ENCODE data around the gene HEATR5A. TPM values are rescaled to one million over a fixed set of nuclear protein-coding genes. Genes with fewer than 3 reads are reported as not detected.

HEATR5A gene
- total and polyA plus RNA-seq, 9 of the 15 experiments (the other 6 are each of a cell fraction or from before 2014, with no cell fraction given), result 8.0 to 50.9 (median 23.0) TPM

- no peak for TF ChIP-seq DDX20 (tag; IDR thresholded peaks at IDR 0.05; ENCODE audit: low read depth)
- TF ChIP-seq BRF1 (IDR thresholded peaks at IDR 0.05; ENCODE audit: borderline replicate concordance, extremely low read depth, insufficient read length), result no peak
- TF ChIP-seq, protein P1, sequence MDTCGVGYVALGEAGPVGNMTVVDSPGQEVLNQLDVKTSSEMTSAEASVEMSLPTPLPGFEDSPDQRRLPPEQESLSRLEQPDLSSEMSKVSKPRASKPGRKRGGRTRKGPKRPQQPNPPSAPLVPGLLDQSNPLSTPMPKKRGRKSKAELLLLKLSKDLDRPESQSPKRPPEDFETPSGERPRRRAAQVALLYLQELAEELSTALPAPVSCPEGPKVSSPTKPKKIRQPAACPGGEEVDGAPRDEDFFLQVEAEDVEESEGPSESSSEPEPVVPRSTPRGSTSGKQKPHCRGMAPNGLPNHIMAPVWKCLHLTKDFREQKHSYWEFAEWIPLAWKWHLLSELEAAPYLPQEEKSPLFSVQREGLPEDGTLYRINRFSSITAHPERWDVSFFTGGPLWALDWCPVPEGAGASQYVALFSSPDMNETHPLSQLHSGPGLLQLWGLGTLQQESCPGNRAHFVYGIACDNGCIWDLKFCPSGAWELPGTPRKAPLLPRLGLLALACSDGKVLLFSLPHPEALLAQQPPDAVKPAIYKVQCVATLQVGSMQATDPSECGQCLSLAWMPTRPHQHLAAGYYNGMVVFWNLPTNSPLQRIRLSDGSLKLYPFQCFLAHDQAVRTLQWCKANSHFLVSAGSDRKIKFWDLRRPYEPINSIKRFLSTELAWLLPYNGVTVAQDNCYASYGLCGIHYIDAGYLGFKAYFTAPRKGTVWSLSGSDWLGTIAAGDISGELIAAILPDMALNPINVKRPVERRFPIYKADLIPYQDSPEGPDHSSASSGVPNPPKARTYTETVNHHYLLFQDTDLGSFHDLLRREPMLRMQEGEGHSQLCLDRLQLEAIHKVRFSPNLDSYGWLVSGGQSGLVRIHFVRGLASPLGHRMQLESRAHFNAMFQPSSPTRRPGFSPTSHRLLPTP (IDR thresholded peaks at IDR 0.05; ENCODE audit: borderline replicate concordance, extremely low read depth, insufficient read length), result no peak
- no peak for TF ChIP-seq ZBTB7A (IDR thresholded peaks at IDR 0.05; ENCODE audit: borderline replicate concordance, control insufficient read depth, low read depth, low read length)
- TF ChIP-seq, protein P2, sequence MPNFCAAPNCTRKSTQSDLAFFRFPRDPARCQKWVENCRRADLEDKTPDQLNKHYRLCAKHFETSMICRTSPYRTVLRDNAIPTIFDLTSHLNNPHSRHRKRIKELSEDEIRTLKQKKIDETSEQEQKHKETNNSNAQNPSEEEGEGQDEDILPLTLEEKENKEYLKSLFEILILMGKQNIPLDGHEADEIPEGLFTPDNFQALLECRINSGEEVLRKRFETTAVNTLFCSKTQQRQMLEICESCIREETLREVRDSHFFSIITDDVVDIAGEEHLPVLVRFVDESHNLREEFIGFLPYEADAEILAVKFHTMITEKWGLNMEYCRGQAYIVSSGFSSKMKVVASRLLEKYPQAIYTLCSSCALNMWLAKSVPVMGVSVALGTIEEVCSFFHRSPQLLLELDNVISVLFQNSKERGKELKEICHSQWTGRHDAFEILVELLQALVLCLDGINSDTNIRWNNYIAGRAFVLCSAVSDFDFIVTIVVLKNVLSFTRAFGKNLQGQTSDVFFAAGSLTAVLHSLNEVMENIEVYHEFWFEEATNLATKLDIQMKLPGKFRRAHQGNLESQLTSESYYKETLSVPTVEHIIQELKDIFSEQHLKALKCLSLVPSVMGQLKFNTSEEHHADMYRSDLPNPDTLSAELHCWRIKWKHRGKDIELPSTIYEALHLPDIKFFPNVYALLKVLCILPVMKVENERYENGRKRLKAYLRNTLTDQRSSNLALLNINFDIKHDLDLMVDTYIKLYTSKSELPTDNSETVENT (CRISPR knock-in tag; IDR thresholded peaks at IDR 0.05), result no peak
- TF ChIP-seq, protein P3, sequence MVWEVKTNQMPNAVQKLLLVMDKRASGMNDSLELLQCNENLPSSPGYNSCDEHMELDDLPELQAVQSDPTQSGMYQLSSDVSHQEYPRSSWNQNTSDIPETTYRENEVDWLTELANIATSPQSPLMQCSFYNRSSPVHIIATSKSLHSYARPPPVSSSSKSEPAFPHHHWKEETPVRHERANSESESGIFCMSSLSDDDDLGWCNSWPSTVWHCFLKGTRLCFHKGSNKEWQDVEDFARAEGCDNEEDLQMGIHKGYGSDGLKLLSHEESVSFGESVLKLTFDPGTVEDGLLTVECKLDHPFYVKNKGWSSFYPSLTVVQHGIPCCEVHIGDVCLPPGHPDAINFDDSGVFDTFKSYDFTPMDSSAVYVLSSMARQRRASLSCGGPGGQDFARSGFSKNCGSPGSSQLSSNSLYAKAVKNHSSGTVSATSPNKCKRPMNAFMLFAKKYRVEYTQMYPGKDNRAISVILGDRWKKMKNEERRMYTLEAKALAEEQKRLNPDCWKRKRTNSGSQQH (CRISPR knock-in tag; IDR thresholded peaks at IDR 0.05), result no peak
- TF ChIP-seq, protein P4, sequence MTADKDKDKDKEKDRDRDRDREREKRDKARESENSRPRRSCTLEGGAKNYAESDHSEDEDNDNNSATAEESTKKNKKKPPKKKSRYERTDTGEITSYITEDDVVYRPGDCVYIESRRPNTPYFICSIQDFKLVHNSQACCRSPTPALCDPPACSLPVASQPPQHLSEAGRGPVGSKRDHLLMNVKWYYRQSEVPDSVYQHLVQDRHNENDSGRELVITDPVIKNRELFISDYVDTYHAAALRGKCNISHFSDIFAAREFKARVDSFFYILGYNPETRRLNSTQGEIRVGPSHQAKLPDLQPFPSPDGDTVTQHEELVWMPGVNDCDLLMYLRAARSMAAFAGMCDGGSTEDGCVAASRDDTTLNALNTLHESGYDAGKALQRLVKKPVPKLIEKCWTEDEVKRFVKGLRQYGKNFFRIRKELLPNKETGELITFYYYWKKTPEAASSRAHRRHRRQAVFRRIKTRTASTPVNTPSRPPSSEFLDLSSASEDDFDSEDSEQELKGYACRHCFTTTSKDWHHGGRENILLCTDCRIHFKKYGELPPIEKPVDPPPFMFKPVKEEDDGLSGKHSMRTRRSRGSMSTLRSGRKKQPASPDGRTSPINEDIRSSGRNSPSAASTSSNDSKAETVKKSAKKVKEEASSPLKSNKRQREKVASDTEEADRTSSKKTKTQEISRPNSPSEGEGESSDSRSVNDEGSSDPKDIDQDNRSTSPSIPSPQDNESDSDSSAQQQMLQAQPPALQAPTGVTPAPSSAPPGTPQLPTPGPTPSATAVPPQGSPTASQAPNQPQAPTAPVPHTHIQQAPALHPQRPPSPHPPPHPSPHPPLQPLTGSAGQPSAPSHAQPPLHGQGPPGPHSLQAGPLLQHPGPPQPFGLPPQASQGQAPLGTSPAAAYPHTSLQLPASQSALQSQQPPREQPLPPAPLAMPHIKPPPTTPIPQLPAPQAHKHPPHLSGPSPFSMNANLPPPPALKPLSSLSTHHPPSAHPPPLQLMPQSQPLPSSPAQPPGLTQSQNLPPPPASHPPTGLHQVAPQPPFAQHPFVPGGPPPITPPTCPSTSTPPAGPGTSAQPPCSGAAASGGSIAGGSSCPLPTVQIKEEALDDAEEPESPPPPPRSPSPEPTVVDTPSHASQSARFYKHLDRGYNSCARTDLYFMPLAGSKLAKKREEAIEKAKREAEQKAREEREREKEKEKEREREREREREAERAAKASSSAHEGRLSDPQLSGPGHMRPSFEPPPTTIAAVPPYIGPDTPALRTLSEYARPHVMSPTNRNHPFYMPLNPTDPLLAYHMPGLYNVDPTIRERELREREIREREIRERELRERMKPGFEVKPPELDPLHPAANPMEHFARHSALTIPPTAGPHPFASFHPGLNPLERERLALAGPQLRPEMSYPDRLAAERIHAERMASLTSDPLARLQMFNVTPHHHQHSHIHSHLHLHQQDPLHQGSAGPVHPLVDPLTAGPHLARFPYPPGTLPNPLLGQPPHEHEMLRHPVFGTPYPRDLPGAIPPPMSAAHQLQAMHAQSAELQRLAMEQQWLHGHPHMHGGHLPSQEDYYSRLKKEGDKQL (CRISPR knock-in tag; IDR thresholded peaks at IDR 0.05; ENCODE audit: borderline replicate concordance), result no peak
- TF ChIP-seq TGIF2 (CRISPR knock-in tag; IDR thresholded peaks at IDR 0.05), result no peak
- TF ChIP-seq MTA1 (IDR thresholded peaks at IDR 0.05; ENCODE audit: borderline replicate concordance), result no peak
- no peak for TF ChIP-seq USF1 (CRISPR knock-in tag; IDR thresholded peaks at IDR 0.05)
- no peak for TF ChIP-seq CBX2 (IDR thresholded peaks at IDR 0.05; ENCODE audit: insufficient read depth, low read length, poor library complexity, severe bottlenecking)
- TF ChIP-seq ZBTB17 (CRISPR knock-in tag; IDR thresholded peaks at IDR 0.05), result no peak
- no peak for TF ChIP-seq SMAD2 (IDR thresholded peaks at IDR 0.05; ENCODE audit: low read depth, low read length)
Observed at GRCh38 chr14:31283578-31284252, 136.6 kb downstream of the HEATR5A start (continued).
